HCT116 (cell line): ENCODE results near the gene COMMD10. TPM values are rescaled to one million over a fixed set of nuclear protein-coding genes. Genes with fewer than 3 reads are reported as not detected.

Source experiments
- ATAC-seq: fragments of 200-7000 bp; cut with Tn5 transposase; 2 replicates; pipeline ENCODE4 v1.9.1; 2020; ENCODE audit warnings: mild to moderate bottlenecking, moderate library complexity
- BruUV-seq: library from RNA; stranded (reverse); fragments of 400-500 nt; replicated peaks from 2 replicates; lab custom pipeline; 2021; lab: Mats Ljungman, UMichigan
- CTCF ChIA-PET: fragments of 300-600 bp; sonication (Branson Sonifier 250); formaldehyde crosslinking; loops from one replicate; lab custom pipeline; 2021; ENCODE audit warnings: antibody characterized with exemption; lab: Charles Lee
- POLR2A ChIA-PET: fragments of 300-600, 350-600 bp; sonication (Branson Sonifier 250); formaldehyde crosslinking; loops from one replicate; lab custom pipeline; 2021; ENCODE audit warnings: antibody characterized with exemption; lab: Charles Lee
- RAD21 ChIA-PET, 2 experiments: fragments of 300-600 bp; sonication (Branson Sonifier 250); formaldehyde crosslinking; loops; one replicate each; lab custom pipeline; 2023; ENCODE audit warnings: low total read pairs in 2 of 2; ENCODE audit not compliant: uncharacterized antibody in 2 of 2, unreplicated experiment in 2 of 2, low non-redundant PET in 1 of 2; lab: Charles Lee
- DNase-seq: peaks from one replicate; pipeline ENCODE4 v3.0.0-alpha.2; 2010; ENCODE audit warnings: low read depth, low spot score
- H2AFZ ChIP-seq: fragments of 200-600 bp; shearing (Covaris generic), sonication (generic); 2 replicates; pipeline ENCODE4 v1.6.1; 2017; ENCODE audit warnings: low read depth, mixed run types, mixed read lengths, antibody characterized with exemption, low read length; ENCODE audit not compliant: poor library complexity, severe bottlenecking
- H3K27ac ChIP-seq: 2 replicates; pipeline ENCODE4 v1.5.1; 2012; ENCODE audit warnings: low read depth, low read length
- H3K27me3 ChIP-seq: fragments of 200-600 bp; sonication (generic); 2 replicates; pipeline ENCODE4 v1.6.1; 2016; ENCODE audit warnings: mixed run types, low read length, mixed read lengths; ENCODE audit not compliant: insufficient read depth
- H3K36me3 ChIP-seq, 2 experiments: fragments of 200-500 bp in 1 of 2; fragments of 200-600 bp in 1 of 2; sonication (Bioruptor generic) in 1 of 2; sonication (generic) in 1 of 2; 2 replicates each; pipeline versions ENCODE4 v1.5.1 to v1.6.1; 2014 to 2016; ENCODE audit warnings: low read length in 2 of 2, inconsistent platforms in 1 of 2, mixed read lengths in 1 of 2, mixed run types in 1 of 2; ENCODE audit not compliant: insufficient read depth in 2 of 2, control insufficient read depth in 1 of 2
- H3K4me1 ChIP-seq, 2 experiments: fragments of 200-600 bp in 1 of 2; sonication (generic) in 1 of 2; 2 replicates each; pipeline versions ENCODE4 v1.5.1 to v1.6.1; 2012 to 2017; ENCODE audit warnings: low read length in 2 of 2, inconsistent platforms in 1 of 2, mild to moderate bottlenecking in 1 of 2, mixed read lengths in 1 of 2, mixed run types in 1 of 2, moderate library complexity in 1 of 2; ENCODE audit not compliant: insufficient read depth in 2 of 2, control insufficient read depth in 1 of 2
- H3K4me2 ChIP-seq: fragments of 200-600 bp; sonication (generic); 2 replicates; pipeline ENCODE4 v1.6.1; 2017; ENCODE audit warnings: mixed run types, low read length, mixed read lengths
- H3K4me3 ChIP-seq, 2 experiments: fragments of 200-600 bp in 1 of 2; sonication (generic) in 1 of 2; replicated peaks in 1 of 2; 2 replicates each; pipeline ENCODE4 v1.5.1; 2011 to 2016; ENCODE audit warnings: low read length in 2 of 2, control low read depth in 1 of 2, low read depth in 1 of 2, mild to moderate bottlenecking in 1 of 2, mixed read lengths in 1 of 2, mixed run types in 1 of 2
- H3K79me2 ChIP-seq: fragments of 200-600 bp; sonication (generic); 2 replicates; pipeline ENCODE4 v1.6.1; 2017; ENCODE audit warnings: mild to moderate bottlenecking, mixed run types, low read length, moderate library complexity, mixed read lengths; ENCODE audit not compliant: insufficient read depth
- H3K9ac ChIP-seq: fragments of 200-600 bp; sonication (generic); 2 replicates; pipeline ENCODE4 v1.6.1; 2016; ENCODE audit warnings: low read length, mixed read lengths
- H3K9me2 ChIP-seq: fragments of 200-600 bp; sonication (generic), shearing (Covaris generic); 2 replicates; pipeline ENCODE4 v1.6.1; 2017; ENCODE audit warnings: mixed run types, mild to moderate bottlenecking, moderate library complexity; ENCODE audit not compliant: insufficient read depth
- H3K9me3 ChIP-seq, 2 experiments: fragments of 200-500 bp in 1 of 2; fragments of 200-600 bp in 1 of 2; sonication (Bioruptor generic) in 1 of 2; sonication (generic) in 1 of 2; 2 replicates each; pipeline ENCODE4 v1.6.1; 2014 to 2017; ENCODE audit warnings: low read length in 2 of 2, mixed read lengths in 2 of 2, inconsistent platforms in 1 of 2, low read depth in 1 of 2, mild to moderate bottlenecking in 1 of 2, mixed run types in 1 of 2, moderate library complexity in 1 of 2; ENCODE audit not compliant: control insufficient read depth in 1 of 2, insufficient read depth in 1 of 2
- H4K20me1 ChIP-seq: fragments of 200-600 bp; sonication (generic), shearing (Covaris generic); 2 replicates; pipeline ENCODE4 v1.6.1; 2017; ENCODE audit warnings: mixed run types, mild to moderate bottlenecking, moderate library complexity; ENCODE audit not compliant: insufficient read depth
- CBX3 ChIP-seq: IDR thresholded peaks from 2 replicates; pipeline ENCODE4 v1.6.1; 2012; ENCODE audit warnings: low read depth
- EGR1 ChIP-seq: IDR thresholded peaks from 2 replicates; pipeline ENCODE4 v1.6.1; 2012; ENCODE audit warnings: low read depth
- FOSL1 ChIP-seq: IDR thresholded peaks from 2 replicates; pipeline ENCODE4 v1.6.1; 2012; ENCODE audit warnings: low read depth
- JUND ChIP-seq: IDR thresholded peaks from 2 replicates; pipeline ENCODE4 v1.6.1; 2012
- POLR2AphosphoS5 ChIP-seq: IDR thresholded peaks from 2 replicates; pipeline ENCODE4 v1.6.1; 2011; ENCODE audit warnings: mild to moderate bottlenecking, low read depth, low read length, moderate library complexity
- SIN3A ChIP-seq: IDR thresholded peaks from 2 replicates; pipeline ENCODE4 v1.6.1; 2012; ENCODE audit warnings: low read depth
- SRF ChIP-seq: IDR thresholded peaks from 2 replicates; pipeline ENCODE4 v1.6.1; 2012; ENCODE audit warnings: low read depth
- ZBTB33 ChIP-seq: IDR thresholded peaks from 2 replicates; pipeline ENCODE4 v1.6.1; 2011; ENCODE audit warnings: mild to moderate bottlenecking, low read length, moderate library complexity; ENCODE audit not compliant: insufficient replicate concordance; ENCODE audit errors: extremely low read depth
- ZFX ChIP-seq: fragments of 450-650 bp; IDR thresholded peaks from 2 replicates; pipeline ENCODE4 v1.6.1; 2017
- intact Hi-C: fragments of 100-400 bp; cut with micrococcal nuclease; formaldehyde crosslinking; loops from 2 replicates; pipeline ENCODE4 v1.10.0; 2022
- total RNA-seq: library from RNA; stranded (reverse); gene quantifications from one replicate; pipeline ENCODE4 v1.2.1, GENCODE V29; 2021; ENCODE audit not compliant: unreplicated experiment

Gene COMMD10
- total RNA-seq, 1 experiment from 2014 or later = 35.3 TPM

GRCh38 chr5:116292321-116292720, 207.5 kb downstream of the COMMD10 start (continued):
- TF ChIP-seq ZBTB33 (no peak), SIN3A (no peak), SRF (no peak), ZFX (no peak)

- ChIA-PET POLR2A (no interaction called here), RAD21 (no interaction called here), CTCF (no interaction called here)
- BruUV-seq = no TSS peak
- Histone ChIP-seq H3K9ac (no peak overlapping the region), H3K9me3 (no peaks in the 10 kb centered on the region), H3K36me3 (no peaks in the 10 kb centered on the region), H2AFZ (no peak overlapping the region), H3K4me3 (no peak overlapping the region), H3K27me3 (no peaks in the 10 kb centered on the region), H3K27ac (no peak overlapping the region), H3K4me1 (no peaks in the 10 kb centered on the region), H3K4me2 (no peak overlapping the region), H4K20me1 (no peaks in the 10 kb centered on the region), H3K79me2 (no peaks in the 10 kb centered on the region), H3K9me2 (no peaks in the 10 kb centered on the region)
- DNase-seq (no peak), ATAC-seq (no peak)
- TF ChIP-seq EGR1 (no peak), POLR2AphosphoS5 (no peak), FOSL1 (no peak), JUND (no peak), SIN3A (no peak), CBX3 (no peak)
- intact Hi-C loops = no loop called here
Measured at GRCh38 chr5:116296335-116297072, 211.7 kb downstream of the COMMD10 start.
